H1 (cell line): ENCODE data around the gene SPSB2. TPM values are rescaled to one million over a fixed set of nuclear protein-coding genes. Genes with fewer than 3 reads are reported as not detected.

Source experiments
- CBX5 ChIP-seq: fragments of 300-800, 300-1000 bp; sonication (generic); IDR thresholded peaks from 2 replicates; pipeline ENCODE4 v1.7.1; 2016; ENCODE audit warnings: antibody characterized with exemption, low read length, low read depth
- CBX8 ChIP-seq: fragments of 300-800, 300-1000 bp; sonication (generic); IDR thresholded peaks from 2 replicates; pipeline ENCODE4 v1.7.1; 2016; ENCODE audit warnings: low read depth, low read length, borderline replicate concordance
- EZH2 ChIP-seq: fragments of 200-600 bp; sonication (generic); IDR thresholded peaks from 2 replicates; pipeline ENCODE4 v1.7.1; 2012; ENCODE audit warnings: low read depth, mild to moderate bottlenecking, moderate library complexity, low read length, inconsistent platforms; ENCODE audit not compliant: severe bottlenecking
- POU5F1 ChIP-seq: IDR thresholded peaks from 2 replicates; pipeline ENCODE4 v1.6.1; 2011; ENCODE audit warnings: low read depth, mild to moderate bottlenecking, low read length, moderate library complexity
- SRF ChIP-seq: IDR thresholded peaks from 2 replicates; pipeline ENCODE4 v1.6.1; 2011; ENCODE audit warnings: mild to moderate bottlenecking, low read depth, low read length, moderate library complexity
- SUZ12 ChIP-seq: fragments of 200-600 bp; sonication (generic); IDR thresholded peaks from 2 replicates; pipeline ENCODE4 v1.6.1; 2012; ENCODE audit warnings: mild to moderate bottlenecking, inconsistent platforms, low read length, moderate library complexity, mixed read lengths
- ZNF274 ChIP-seq: IDR thresholded peaks from 2 replicates; pipeline ENCODE4 v1.7.0; 2012; ENCODE audit warnings: low read length, borderline replicate concordance; ENCODE audit errors: extremely low read depth
- polyA plus RNA-seq, 7 experiments: library from polyadenylated mRNA; depleted of rRNA in 3 of 7; stranded (reverse) in 5 of 7; unstranded in 2 of 7; fragments of >200 nt in 5 of 7; fragments of 200-250 nt in 2 of 7; gene quantifications; 1 replicate in 5 of 7; 2 replicates in 1 of 7; 4 replicates in 1 of 7; pipeline versions ENCODE4 v1.2.1 to v1.2.3, GENCODE V29; 2011 to 2013; ENCODE audit warnings: missing spikeins in 2 of 7, mixed read lengths in 2 of 7
- total RNA-seq: library from RNA; stranded (reverse); fragmentation: NEBNext Ultra II Directional; extraction: Animal tissue kit (Norgen Biotek cat#: 25700); gene quantifications from 2 replicates; pipeline ENCODE4 v1.2.1, GENCODE V29; 2021
- TF ChIP-seq, protein P1 (sequence below): fragments of 300-600 bp; sonication (generic); IDR thresholded peaks from 2 replicates; pipeline ENCODE4 v1.7.1; 2012; ENCODE audit warnings: low read length, moderate library complexity, mild to moderate bottlenecking, inconsistent platforms; ENCODE audit not compliant: insufficient replicate concordance
- TF ChIP-seq, protein P2 (sequence below), 3 experiments: IDR thresholded peaks; 1 replicate in 2 of 3; 2 replicates in 1 of 3; pipeline versions ENCODE4 v1.5.1 to v1.6.1; 2011; ENCODE audit warnings: low read length in 3 of 3, mild to moderate bottlenecking in 3 of 3, inconsistent platforms in 2 of 3, low read depth in 1 of 3, moderate library complexity in 1 of 3; ENCODE audit not compliant: insufficient read depth in 1 of 3; ENCODE audit errors: control extremely low read depth in 1 of 3

SPSB2 gene
- total and polyA plus RNA-seq, 2 of the 8 experiments (the other 6 are each of a cell fraction or from before 2014, with no cell fraction given), result 13.0 to 23.2 TPM

DNA sequence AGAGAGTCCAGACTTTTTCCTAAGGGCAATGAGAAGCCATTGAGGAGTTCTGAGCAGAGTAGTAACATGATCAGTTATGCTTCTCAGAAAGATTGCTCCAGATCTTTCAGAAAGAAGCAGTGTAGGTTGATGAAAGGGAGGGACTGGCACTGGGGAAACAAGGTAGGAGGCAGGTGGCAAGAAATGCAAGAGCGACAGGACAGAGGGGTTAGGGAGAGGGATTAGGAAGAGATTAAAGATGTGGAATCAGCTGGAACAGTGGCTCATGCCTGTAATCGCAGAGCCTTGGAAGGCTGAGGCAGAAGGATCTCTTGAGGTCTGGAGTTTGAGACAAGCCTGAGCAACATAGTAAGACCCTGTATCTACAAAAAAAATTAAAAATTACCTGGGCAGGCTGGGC, 25.4 kb downstream of the SPSB2 start (continued):
- TF ChIP-seq, protein P1, sequence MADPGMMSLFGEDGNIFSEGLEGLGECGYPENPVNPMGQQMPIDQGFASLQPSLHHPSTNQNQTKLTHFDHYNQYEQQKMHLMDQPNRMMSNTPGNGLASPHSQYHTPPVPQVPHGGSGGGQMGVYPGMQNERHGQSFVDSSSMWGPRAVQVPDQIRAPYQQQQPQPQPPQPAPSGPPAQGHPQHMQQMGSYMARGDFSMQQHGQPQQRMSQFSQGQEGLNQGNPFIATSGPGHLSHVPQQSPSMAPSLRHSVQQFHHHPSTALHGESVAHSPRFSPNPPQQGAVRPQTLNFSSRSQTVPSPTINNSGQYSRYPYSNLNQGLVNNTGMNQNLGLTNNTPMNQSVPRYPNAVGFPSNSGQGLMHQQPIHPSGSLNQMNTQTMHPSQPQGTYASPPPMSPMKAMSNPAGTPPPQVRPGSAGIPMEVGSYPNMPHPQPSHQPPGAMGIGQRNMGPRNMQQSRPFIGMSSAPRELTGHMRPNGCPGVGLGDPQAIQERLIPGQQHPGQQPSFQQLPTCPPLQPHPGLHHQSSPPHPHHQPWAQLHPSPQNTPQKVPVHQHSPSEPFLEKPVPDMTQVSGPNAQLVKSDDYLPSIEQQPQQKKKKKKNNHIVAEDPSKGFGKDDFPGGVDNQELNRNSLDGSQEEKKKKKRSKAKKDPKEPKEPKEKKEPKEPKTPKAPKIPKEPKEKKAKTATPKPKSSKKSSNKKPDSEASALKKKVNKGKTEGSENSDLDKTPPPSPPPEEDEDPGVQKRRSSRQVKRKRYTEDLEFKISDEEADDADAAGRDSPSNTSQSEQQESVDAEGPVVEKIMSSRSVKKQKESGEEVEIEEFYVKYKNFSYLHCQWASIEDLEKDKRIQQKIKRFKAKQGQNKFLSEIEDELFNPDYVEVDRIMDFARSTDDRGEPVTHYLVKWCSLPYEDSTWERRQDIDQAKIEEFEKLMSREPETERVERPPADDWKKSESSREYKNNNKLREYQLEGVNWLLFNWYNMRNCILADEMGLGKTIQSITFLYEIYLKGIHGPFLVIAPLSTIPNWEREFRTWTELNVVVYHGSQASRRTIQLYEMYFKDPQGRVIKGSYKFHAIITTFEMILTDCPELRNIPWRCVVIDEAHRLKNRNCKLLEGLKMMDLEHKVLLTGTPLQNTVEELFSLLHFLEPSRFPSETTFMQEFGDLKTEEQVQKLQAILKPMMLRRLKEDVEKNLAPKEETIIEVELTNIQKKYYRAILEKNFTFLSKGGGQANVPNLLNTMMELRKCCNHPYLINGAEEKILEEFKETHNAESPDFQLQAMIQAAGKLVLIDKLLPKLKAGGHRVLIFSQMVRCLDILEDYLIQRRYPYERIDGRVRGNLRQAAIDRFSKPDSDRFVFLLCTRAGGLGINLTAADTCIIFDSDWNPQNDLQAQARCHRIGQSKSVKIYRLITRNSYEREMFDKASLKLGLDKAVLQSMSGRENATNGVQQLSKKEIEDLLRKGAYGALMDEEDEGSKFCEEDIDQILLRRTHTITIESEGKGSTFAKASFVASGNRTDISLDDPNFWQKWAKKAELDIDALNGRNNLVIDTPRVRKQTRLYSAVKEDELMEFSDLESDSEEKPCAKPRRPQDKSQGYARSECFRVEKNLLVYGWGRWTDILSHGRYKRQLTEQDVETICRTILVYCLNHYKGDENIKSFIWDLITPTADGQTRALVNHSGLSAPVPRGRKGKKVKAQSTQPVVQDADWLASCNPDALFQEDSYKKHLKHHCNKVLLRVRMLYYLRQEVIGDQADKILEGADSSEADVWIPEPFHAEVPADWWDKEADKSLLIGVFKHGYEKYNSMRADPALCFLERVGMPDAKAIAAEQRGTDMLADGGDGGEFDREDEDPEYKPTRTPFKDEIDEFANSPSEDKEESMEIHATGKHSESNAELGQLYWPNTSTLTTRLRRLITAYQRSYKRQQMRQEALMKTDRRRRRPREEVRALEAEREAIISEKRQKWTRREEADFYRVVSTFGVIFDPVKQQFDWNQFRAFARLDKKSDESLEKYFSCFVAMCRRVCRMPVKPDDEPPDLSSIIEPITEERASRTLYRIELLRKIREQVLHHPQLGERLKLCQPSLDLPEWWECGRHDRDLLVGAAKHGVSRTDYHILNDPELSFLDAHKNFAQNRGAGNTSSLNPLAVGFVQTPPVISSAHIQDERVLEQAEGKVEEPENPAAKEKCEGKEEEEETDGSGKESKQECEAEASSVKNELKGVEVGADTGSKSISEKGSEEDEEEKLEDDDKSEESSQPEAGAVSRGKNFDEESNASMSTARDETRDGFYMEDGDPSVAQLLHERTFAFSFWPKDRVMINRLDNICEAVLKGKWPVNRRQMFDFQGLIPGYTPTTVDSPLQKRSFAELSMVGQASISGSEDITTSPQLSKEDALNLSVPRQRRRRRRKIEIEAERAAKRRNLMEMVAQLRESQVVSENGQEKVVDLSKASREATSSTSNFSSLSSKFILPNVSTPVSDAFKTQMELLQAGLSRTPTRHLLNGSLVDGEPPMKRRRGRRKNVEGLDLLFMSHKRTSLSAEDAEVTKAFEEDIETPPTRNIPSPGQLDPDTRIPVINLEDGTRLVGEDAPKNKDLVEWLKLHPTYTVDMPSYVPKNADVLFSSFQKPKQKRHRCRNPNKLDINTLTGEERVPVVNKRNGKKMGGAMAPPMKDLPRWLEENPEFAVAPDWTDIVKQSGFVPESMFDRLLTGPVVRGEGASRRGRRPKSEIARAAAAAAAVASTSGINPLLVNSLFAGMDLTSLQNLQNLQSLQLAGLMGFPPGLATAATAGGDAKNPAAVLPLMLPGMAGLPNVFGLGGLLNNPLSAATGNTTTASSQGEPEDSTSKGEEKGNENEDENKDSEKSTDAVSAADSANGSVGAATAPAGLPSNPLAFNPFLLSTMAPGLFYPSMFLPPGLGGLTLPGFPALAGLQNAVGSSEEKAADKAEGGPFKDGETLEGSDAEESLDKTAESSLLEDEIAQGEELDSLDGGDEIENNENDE, result no peak
- TF ChIP-seq SRF (no peak), ZNF274 (no peak), EZH2 (no peak), POU5F1 (no peak), CBX8 (no peak), CBX5 (no peak), SUZ12 (no peak)
- TF ChIP-seq, protein P2, sequence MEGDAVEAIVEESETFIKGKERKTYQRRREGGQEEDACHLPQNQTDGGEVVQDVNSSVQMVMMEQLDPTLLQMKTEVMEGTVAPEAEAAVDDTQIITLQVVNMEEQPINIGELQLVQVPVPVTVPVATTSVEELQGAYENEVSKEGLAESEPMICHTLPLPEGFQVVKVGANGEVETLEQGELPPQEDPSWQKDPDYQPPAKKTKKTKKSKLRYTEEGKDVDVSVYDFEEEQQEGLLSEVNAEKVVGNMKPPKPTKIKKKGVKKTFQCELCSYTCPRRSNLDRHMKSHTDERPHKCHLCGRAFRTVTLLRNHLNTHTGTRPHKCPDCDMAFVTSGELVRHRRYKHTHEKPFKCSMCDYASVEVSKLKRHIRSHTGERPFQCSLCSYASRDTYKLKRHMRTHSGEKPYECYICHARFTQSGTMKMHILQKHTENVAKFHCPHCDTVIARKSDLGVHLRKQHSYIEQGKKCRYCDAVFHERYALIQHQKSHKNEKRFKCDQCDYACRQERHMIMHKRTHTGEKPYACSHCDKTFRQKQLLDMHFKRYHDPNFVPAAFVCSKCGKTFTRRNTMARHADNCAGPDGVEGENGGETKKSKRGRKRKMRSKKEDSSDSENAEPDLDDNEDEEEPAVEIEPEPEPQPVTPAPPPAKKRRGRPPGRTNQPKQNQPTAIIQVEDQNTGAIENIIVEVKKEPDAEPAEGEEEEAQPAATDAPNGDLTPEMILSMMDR (IDR thresholded peaks at IDR 0.05; ENCODE audit: control extremely low read depth in 1 of 3, insufficient read depth in 1 of 3, low read depth in 1 of 3, low read length in 3 of 3), result no peak
- TF ChIP-seq, all 59 proteins: peak for 0
